Head of caudate nucleus (tissue), 42 donors: ENCODE measurements around the gene FOXP4.

ENCODE experiments used
- DNase-seq, 42 donors: peaks; one replicate each; pipeline versions ENCODE4 v3.0.0 to v3.0.0-alpha.2; 2020 to 2021; ENCODE audit warnings: mixed read lengths in 7 of 42
- intact Hi-C: fragments of 100-400 bp; cut with DNase I; formaldehyde crosslinking; loops from one replicate; pipeline ENCODE4 v1.15.0; 2022

Gene FOXP4

GRCh38 chr6:41635365-41635764 is 89.2 kb downstream of the FOXP4 start:
- DNase-seq = no peak
- intact Hi-C loops = no loop called here

GRCh38 chr6:41636833-41637193 is 90.6 kb downstream of the FOXP4 start:
- intact Hi-C loops = no loop called here
- peak in 4 of 42 donors; percentile 34 to 50 (median 40) for DNase-seq

- peak in 5 of 42 donors; percentile 5 to 28 (median 22) for DNase-seq
- intact Hi-C loops = no loop called here
Measured at GRCh38 chr6:41637194-41638001, 91.2 kb downstream of the FOXP4 start.

GRCh38 chr6:41638002-41638934 is 92.1 kb downstream of the FOXP4 start, which contains the start of gene MDFI:
MDFI (plus strand) TSS chr6:41638468; CDS start chr6:41638750, 282 bp downstream.
- DNase-seq = peak in 2 of 42 donors; percentile 27 to 36
- intact Hi-C loops = no loop called here

- DNase-seq = peak in 7 of 42 donors; percentile 22 to 58 (median 41)
- intact Hi-C loops = no loop called here
Measured at GRCh38 chr6:41638935-41639808, 93.0 kb downstream of the FOXP4 start.

- intact Hi-C loops = no loop called here
- DNase-seq = peak in 3 of 42 donors; percentile 25 to 35 (median 26)
Measured at GRCh38 chr6:41639809-41640371, 93.7 kb downstream of the FOXP4 start.

GRCh38 chr6:41640426-41640825 is 94.2 kb downstream of the FOXP4 start:
- no peak for DNase-seq
- intact Hi-C loops = no loop called here

GRCh38 chr6:41641352-41641925 is 95.3 kb downstream of the FOXP4 start:
- intact Hi-C loops = no loop called here
- peak in 1 of 42 donors; percentile 1 for DNase-seq

- no peak for DNase-seq
- intact Hi-C loops = no loop called here
Measured at GRCh38 chr6:41642090-41642959, 96.1 kb downstream of the FOXP4 start.

GRCh38 chr6:41642960-41643898 is 97.0 kb downstream of the FOXP4 start:
- intact Hi-C loops = no loop called here
- no peak for DNase-seq

GRCh38 chr6:41643899-41644269 is 97.7 kb downstream of the FOXP4 start:
- intact Hi-C loops = no loop called here

GRCh38 chr6:41644297-41644879 is 98.2 kb downstream of the FOXP4 start:
- intact Hi-C loops = no loop called here
- DNase-seq = peak in 2 of 42 donors; percentile 2 to 10

More at GRCh38 chr6:41643899-41644269, 97.7 kb downstream of the FOXP4 start:
- no peak for DNase-seq

GRCh38 chr6:41645007-41645618 is 98.9 kb downstream of the FOXP4 start:
- DNase-seq = peak in 2 of 42 donors; percentile 16 to 17
- intact Hi-C loops = no loop called here

GRCh38 chr6:41646026-41646795 is 100.0 kb downstream of the FOXP4 start:
- intact Hi-C loops = no loop called here
- no peak for DNase-seq
